ENCODE results near the gene ZNF417. TPM values are rescaled to one million over a fixed set of nuclear protein-coding genes. Genes with fewer than 3 reads are reported as not detected.
A peak's percentile ranks its signal among the peaks of the same experiment; 100 is the strongest.
"Not testable (repeated sequence)": the region's sequence is repeated elsewhere in the genome, so short reads cannot be mapped to it uniquely, and the experiment has no call there.

The ZNF417 gene
- total RNA-seq, 2 donors from 2014 or later, result 7.3 to 7.6 TPM

GRCh38 chr19:57888560-57889231 lies 27.7 kb downstream of the ZNF417 start, which contains the start of gene ZNF814:
Gene ZNF814, minus strand, starts transcription at chr19:57889037. Its CDS starts 235 bp downstream, at chr19:57888802.
- DNase-seq (peak; percentile 68 to 80 (median 74)), ATAC-seq (peak; percentile 93)
- WGBS, 2 donors, result 8 to 17% methylated on average over 6 to 43 of the region's 43 CpGs
- Histone ChIP-seq H3K4me3 (peak within 1 kb of the TSS; percentile 3 to 53), H3K27ac (peak within 1 kb of the TSS; percentile 13 to 68 (median 54)), H3K36me3 (replicated peaks in 1 of 2; ENCODE audit: insufficient read depth in 1 of 2, low read depth in 2 of 2) (no peaks in the 10 kb centered on the region), H3K27me3 (no peaks in the 10 kb centered on the region), H3K4me1 (no peaks in the 10 kb centered on the region), H3K9me3 (peaks cover 0 to 23% (median 0%) of the 10 kb centered on the region in 3 donors)
- intact Hi-C loops (cut with DNase I), result no loop called here
- peak in 2 of 3 donors; percentile 39 to 50 for TF ChIP-seq POLR2A (IDR thresholded peaks at IDR 0.05)
- TF ChIP-seq, protein P1, sequence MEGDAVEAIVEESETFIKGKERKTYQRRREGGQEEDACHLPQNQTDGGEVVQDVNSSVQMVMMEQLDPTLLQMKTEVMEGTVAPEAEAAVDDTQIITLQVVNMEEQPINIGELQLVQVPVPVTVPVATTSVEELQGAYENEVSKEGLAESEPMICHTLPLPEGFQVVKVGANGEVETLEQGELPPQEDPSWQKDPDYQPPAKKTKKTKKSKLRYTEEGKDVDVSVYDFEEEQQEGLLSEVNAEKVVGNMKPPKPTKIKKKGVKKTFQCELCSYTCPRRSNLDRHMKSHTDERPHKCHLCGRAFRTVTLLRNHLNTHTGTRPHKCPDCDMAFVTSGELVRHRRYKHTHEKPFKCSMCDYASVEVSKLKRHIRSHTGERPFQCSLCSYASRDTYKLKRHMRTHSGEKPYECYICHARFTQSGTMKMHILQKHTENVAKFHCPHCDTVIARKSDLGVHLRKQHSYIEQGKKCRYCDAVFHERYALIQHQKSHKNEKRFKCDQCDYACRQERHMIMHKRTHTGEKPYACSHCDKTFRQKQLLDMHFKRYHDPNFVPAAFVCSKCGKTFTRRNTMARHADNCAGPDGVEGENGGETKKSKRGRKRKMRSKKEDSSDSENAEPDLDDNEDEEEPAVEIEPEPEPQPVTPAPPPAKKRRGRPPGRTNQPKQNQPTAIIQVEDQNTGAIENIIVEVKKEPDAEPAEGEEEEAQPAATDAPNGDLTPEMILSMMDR (IDR thresholded peaks at IDR 0.05), result peak in 4 of 7 experiments; percentile 25 to 33 (median 26)

GRCh38 chr19:57888107-57888559 lies 28.3 kb downstream of the ZNF417 start:
- intact Hi-C loops (cut with DNase I), result no loop called here
- Histone ChIP-seq H3K9me3 (peaks cover 0 to 23% (median 0%) of the 10 kb centered on the region in 3 donors), H3K27ac (peak overlapping the region; percentile 13 to 68 (median 54)), H3K27me3 (no peaks in the 10 kb centered on the region), H3K4me3 (peak overlapping the region in 1 of 2 donors; percentile 3), H3K4me1 (no peaks in the 10 kb centered on the region), H3K36me3 (replicated peaks in 1 of 2; ENCODE audit: insufficient read depth in 1 of 2, low read depth in 2 of 2) (no peaks in the 10 kb centered on the region)
- WGBS, 2 donors, result 16 to 17% methylated on average over 8 of the region's 8 CpGs
- no peak for ATAC-seq
- TF ChIP-seq, protein P1 (IDR thresholded peaks at IDR 0.05), result no peak
- TF ChIP-seq POLR2A (IDR thresholded peaks at IDR 0.05), result no peak
- no peak for DNase-seq

DNA sequence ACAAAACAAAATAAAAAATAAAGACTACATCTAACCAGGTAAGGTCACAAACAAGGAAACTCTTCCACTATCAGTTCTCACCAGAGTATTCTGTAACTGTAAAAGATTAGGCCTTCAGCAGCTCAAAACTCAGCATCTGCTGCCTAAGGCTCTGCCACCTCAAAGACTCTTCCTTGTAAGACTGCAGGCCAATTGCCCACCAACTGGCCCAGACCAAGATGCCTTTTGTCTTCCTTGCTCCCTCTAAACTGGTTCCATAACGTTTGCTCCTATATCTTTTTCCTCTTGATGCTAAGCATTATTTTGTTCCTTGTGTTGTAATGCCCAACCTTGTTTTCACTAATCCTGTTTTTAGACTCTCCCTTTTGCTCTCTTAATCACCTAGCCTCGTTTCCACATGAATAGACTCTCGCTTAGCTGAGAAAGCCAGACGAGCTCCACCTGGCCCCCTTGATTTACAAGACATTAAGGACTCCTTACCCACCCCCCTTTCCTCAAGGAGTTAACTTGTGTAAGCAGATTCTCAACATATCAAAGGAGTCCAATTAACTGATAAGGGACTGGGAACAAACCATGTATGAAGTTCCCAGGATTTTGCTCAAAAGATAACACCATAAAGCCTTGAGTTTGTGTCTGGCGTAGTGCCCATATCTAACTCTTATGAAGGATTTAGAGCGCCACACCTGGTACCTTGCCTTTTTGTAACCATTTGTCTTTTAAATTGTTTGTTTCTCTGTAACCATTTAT lies 29.0 kb downstream of the ZNF417 start:
- DNase-seq (no peak), ATAC-seq (no peak)
- TF ChIP-seq, protein P1 (IDR thresholded peaks at IDR 0.05), result no peak
- TF ChIP-seq POLR2A (IDR thresholded peaks at IDR 0.05), result no peak
- no peaks in the 10 kb centered on the region for H3K4me1 ChIP-seq
- 26 to 29% methylated on average over 6 of the region's 6 CpGs for WGBS, 2 donors
- peaks cover 0 to 23% (median 0%) of the 10 kb centered on the region in 3 donors for H3K9me3 ChIP-seq
- intact Hi-C loops (cut with DNase I), result no loop called here
- H3K27ac ChIP-seq, result no peak overlapping the region
- H3K4me3 ChIP-seq, result no peak overlapping the region
- H3K36me3 ChIP-seq (replicated peaks in 1 of 2; ENCODE audit: insufficient read depth in 1 of 2, low read depth in 2 of 2), result no peaks in the 10 kb centered on the region
- H3K27me3 ChIP-seq, result no peaks in the 10 kb centered on the region

GRCh38 chr19:57886046-57886445 lies 30.3 kb downstream of the ZNF417 start:
- TF ChIP-seq, protein P1 (IDR thresholded peaks at IDR 0.05), result no peak
- no peak for TF ChIP-seq POLR2A (IDR thresholded peaks at IDR 0.05)
- H3K36me3 ChIP-seq (replicated peaks in 1 of 2; ENCODE audit: insufficient read depth in 1 of 2, low read depth in 2 of 2), result no peaks in the 10 kb centered on the region
- no peak overlapping the region for H3K27ac ChIP-seq
- no peak for ATAC-seq
- DNase-seq, result no peak
- no peak overlapping the region for H3K4me3 ChIP-seq
- intact Hi-C loops (cut with DNase I), result no loop called here
- H3K4me1 ChIP-seq, result no peaks in the 10 kb centered on the region
- H3K9me3 ChIP-seq, result peaks cover 0 to 23% (median 0%) of the 10 kb centered on the region in 3 donors
- WGBS, 2 donors, result 71 to 92% methylated on average over 3 of the region's 3 CpGs
- H3K27me3 ChIP-seq, result no peaks in the 10 kb centered on the region

DNA sequence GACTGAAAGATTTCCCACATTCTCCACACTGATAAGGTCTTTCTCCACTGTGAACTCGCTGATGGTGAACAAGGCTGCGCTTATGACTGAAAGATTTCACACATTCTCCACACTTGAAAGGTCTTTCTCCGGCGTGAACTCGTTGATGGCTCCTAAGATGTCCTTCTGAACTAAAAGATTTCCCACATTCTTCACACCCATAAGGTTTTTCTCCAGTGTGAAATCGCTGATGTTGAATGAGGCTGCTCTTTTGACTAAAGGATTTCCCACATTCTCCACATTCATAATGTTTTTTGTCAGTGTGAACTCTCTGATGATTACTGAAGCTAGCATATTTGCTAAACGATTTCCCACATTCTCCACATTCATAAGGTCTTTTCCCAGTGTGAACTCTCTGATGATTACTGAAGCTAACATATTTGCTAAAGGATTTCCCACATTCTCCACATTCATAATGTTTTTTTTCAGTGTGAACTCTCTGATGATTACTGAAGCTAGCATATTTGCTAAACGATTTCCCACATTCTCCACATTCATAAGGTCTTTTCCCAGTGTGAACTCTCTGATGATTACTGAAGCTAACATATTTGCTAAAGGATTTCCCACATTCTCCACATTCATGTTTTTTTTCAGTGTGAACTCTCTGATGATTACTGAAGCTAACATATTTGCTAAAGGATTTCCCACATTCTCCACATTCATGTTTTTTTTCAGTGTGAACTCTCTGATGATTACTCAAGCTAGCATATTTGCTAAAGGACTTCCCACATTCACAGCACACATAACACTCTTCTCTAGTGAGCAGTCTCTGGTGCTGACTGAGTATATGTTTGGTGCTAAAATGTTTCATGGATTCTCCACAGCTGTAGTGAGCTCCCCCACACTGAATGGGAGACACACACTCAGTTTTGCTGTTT lies 42.3 kb downstream of the ZNF417 start:
- H3K4me1 ChIP-seq; ATAC-seq; H3K27me3 ChIP-seq; intact Hi-C loops (cut with DNase I); H3K4me3 ChIP-seq; H3K36me3 ChIP-seq (replicated peaks in 1 of 2; ENCODE audit: insufficient read depth in 1 of 2, low read depth in 2 of 2); H3K27ac ChIP-seq; DNase-seq: not testable (repeated sequence)
- 90 to 91% methylated on average over 8 of the region's 8 CpGs for WGBS, 2 donors
- peaks cover 0 to 58% (median 3%) of the 10 kb centered on the region in 3 donors for H3K9me3 ChIP-seq
